Smooth muscle cell (in vitro differentiated cells): Measurements from ENCODE around the gene AKNAD1. TPM values are rescaled to one million over a fixed set of nuclear protein-coding genes. Genes with fewer than 3 reads are reported as not detected.
A peak's percentile ranks its signal among the peaks of the same experiment; 100 is the strongest.

Experiments used
- DNase-seq: peaks from one replicate; lab custom pipeline; 2025; ENCODE audit not compliant: unreplicated experiment; lab: John Stamatoyannopoulos, UW
- H2AFZ ChIP-seq: fragments of 200-600 bp; sonication (generic); 2 replicates; pipeline ENCODE4 v1.6.0; 2016; ENCODE audit warnings: antibody characterized with exemption, low read depth, mild to moderate bottlenecking
- H3F3A ChIP-seq: fragments of 200-600 bp; sonication (generic); 2 replicates; pipeline ENCODE4 v1.6.0; 2017; ENCODE audit warnings: antibody characterized with exemption, low read depth
- H3K27ac ChIP-seq: fragments of 200-600 bp; sonication (generic); 2 replicates; pipeline ENCODE4 v1.5.1; 2016; ENCODE audit warnings: low read depth, mild to moderate bottlenecking
- H3K27me3 ChIP-seq: fragments of 200-600 bp; sonication (generic); 2 replicates; pipeline ENCODE4 v1.6.1; 2016; ENCODE audit warnings: low read depth, mild to moderate bottlenecking
- H3K36me3 ChIP-seq: fragments of 200-600 bp; sonication (generic); 2 replicates; pipeline ENCODE4 v1.5.1; 2016; ENCODE audit warnings: low read depth
- H3K4me1 ChIP-seq: fragments of 200-600 bp; sonication (generic); 2 replicates; pipeline ENCODE4 v1.5.1; 2016; ENCODE audit warnings: low read depth
- H3K4me2 ChIP-seq: fragments of 200-600 bp; sonication (generic); 2 replicates; pipeline ENCODE4 v1.6.0; 2016; ENCODE audit warnings: mild to moderate bottlenecking
- H3K4me3 ChIP-seq: fragments of 200-600 bp; sonication (generic); 2 replicates; pipeline ENCODE4 v1.5.1; 2016; ENCODE audit warnings: mild to moderate bottlenecking
- H3K79me2 ChIP-seq: fragments of 200-600 bp; sonication (generic); 2 replicates; pipeline ENCODE4 v1.6.0; 2016; ENCODE audit warnings: low read depth, mild to moderate bottlenecking
- H3K9ac ChIP-seq: fragments of 200-600 bp; sonication (generic); 2 replicates; pipeline ENCODE4 v1.6.0; 2016; ENCODE audit warnings: low read depth
- H3K9me3 ChIP-seq: fragments of 200-600 bp; sonication (generic); replicated peaks from 2 replicates; pipeline ENCODE4 v1.5.1; 2016; ENCODE audit warnings: low read depth
- H4K20me1 ChIP-seq: fragments of 200-600 bp; sonication (generic); 2 replicates; pipeline ENCODE4 v1.6.0; 2016; ENCODE audit warnings: low read depth
- WGBS: methylation state at CpG from one replicate; pipeline ENCODE4 v1.1.7; 2016; ENCODE audit warnings: low lambda C conversion rate; 5-methylcytosine and 5-hydroxymethylcytosine counted together
- polyA plus RNA-seq: library from polyadenylated mRNA; unstranded; fragments of >200 nt; fragmentation: Nextera tagmentation; extraction: Ambion mirVana; gene quantifications from 2 replicates; pipeline ENCODE4 v1.2.1, GENCODE V29; 2016
- total RNA-seq: library from RNA; depleted of rRNA; stranded (reverse); fragments of >200 nt; gene quantifications from 2 replicates; pipeline ENCODE4 v1.2.3, GENCODE V29; 2014
- TF ChIP-seq, protein P1 (sequence below): fragments of 200-600 bp; sonication (generic); IDR thresholded peaks from 2 replicates; pipeline ENCODE4 v1.5.1; 2017; ENCODE audit warnings: borderline replicate concordance, mild to moderate bottlenecking, antibody characterized with exemption; ENCODE audit not compliant: insufficient read depth, poor library complexity, severe bottlenecking

Gene AKNAD1
- total and polyA plus RNA-seq, 2 experiments from 2014 or later: 0.40 TPM; not detected in 1

- Histone ChIP-seq H2AFZ (peak overlapping the region; percentile 94), H3K27ac (no peak overlapping the region)
Measured at GRCh38 chr1:108878160-108878469, 21.2 kb upstream of the AKNAD1 start.

GRCh38 chr1:108877348-108878159 is 20.7 kb upstream of the AKNAD1 start:
- TF ChIP-seq, protein P1, sequence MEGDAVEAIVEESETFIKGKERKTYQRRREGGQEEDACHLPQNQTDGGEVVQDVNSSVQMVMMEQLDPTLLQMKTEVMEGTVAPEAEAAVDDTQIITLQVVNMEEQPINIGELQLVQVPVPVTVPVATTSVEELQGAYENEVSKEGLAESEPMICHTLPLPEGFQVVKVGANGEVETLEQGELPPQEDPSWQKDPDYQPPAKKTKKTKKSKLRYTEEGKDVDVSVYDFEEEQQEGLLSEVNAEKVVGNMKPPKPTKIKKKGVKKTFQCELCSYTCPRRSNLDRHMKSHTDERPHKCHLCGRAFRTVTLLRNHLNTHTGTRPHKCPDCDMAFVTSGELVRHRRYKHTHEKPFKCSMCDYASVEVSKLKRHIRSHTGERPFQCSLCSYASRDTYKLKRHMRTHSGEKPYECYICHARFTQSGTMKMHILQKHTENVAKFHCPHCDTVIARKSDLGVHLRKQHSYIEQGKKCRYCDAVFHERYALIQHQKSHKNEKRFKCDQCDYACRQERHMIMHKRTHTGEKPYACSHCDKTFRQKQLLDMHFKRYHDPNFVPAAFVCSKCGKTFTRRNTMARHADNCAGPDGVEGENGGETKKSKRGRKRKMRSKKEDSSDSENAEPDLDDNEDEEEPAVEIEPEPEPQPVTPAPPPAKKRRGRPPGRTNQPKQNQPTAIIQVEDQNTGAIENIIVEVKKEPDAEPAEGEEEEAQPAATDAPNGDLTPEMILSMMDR: no peak
- H3K79me2 ChIP-seq: no peaks in the 10 kb centered on the region
- no peaks in the 10 kb centered on the region for H3K27me3 ChIP-seq
- peak overlapping the region; percentile 84 for H3K4me3 ChIP-seq
- H2AFZ ChIP-seq: peak overlapping the region; percentile 94
- H3K4me2 ChIP-seq: peak overlapping the region; percentile 91
- H3K4me1 ChIP-seq: peaks cover 9% of the 10 kb centered on the region
- H3K36me3 ChIP-seq: no peaks in the 10 kb centered on the region
- no peaks in the 10 kb centered on the region for H3K9me3 ChIP-seq
- peak overlapping the region; percentile 70 for H3K9ac ChIP-seq
- 6% methylated on average over 23 of the region's 30 CpGs for WGBS
- DNase-seq: no peak
- no peaks in the 10 kb centered on the region for H3F3A ChIP-seq
- no peak overlapping the region for H3K27ac ChIP-seq
- peaks cover 4% of the 10 kb centered on the region for H4K20me1 ChIP-seq

More at GRCh38 chr1:108878160-108878469, 21.2 kb upstream of the AKNAD1 start:
- H3K4me2 ChIP-seq: peak overlapping the region; percentile 91
- no peaks in the 10 kb centered on the region for H3K27me3 ChIP-seq
- no peak for DNase-seq
- no peaks in the 10 kb centered on the region for H3K36me3 ChIP-seq
- 39% methylated on average over 4 of the region's 4 CpGs for WGBS
- no peaks in the 10 kb centered on the region for H3K79me2 ChIP-seq
- no peaks in the 10 kb centered on the region for H3K9me3 ChIP-seq
- TF ChIP-seq, protein P1: no peak
- peaks cover 4% of the 10 kb centered on the region for H4K20me1 ChIP-seq
- H3K4me3 ChIP-seq: peak overlapping the region; percentile 84
- H3F3A ChIP-seq: no peaks in the 10 kb centered on the region
- H3K4me1 ChIP-seq: peaks cover 9% of the 10 kb centered on the region
- H3K9ac ChIP-seq: peak overlapping the region; percentile 70

- 74% methylated on average over 5 of the region's 5 CpGs for WGBS
- TF ChIP-seq, protein P1: no peak
Measured at GRCh38 chr1:108871050-108871724, 14.3 kb upstream of the AKNAD1 start.

More at GRCh38 chr1:108871050-108871724, 14.3 kb upstream of the AKNAD1 start:
- H3K27me3 ChIP-seq: no peaks in the 10 kb centered on the region
- no peaks in the 10 kb centered on the region for H3K79me2 ChIP-seq
- no peak overlapping the region for H3K9ac ChIP-seq
- no peaks in the 10 kb centered on the region for H3K9me3 ChIP-seq
- H3K4me3 ChIP-seq: no peak overlapping the region
- DNase-seq: no peak
- no peaks in the 10 kb centered on the region for H4K20me1 ChIP-seq
- no peak overlapping the region for H2AFZ ChIP-seq
- H3K4me2 ChIP-seq: no peak overlapping the region
- H3F3A ChIP-seq: no peaks in the 10 kb centered on the region
- no peaks in the 10 kb centered on the region for H3K4me1 ChIP-seq
- no peaks in the 10 kb centered on the region for H3K36me3 ChIP-seq
- H3K27ac ChIP-seq: no peak overlapping the region
